PC-9 (cell line): Measurements from ENCODE around the gene LRRC56.

Experiments
- CTCF ChIP-seq: fragments of 200-600 bp; sonication (generic); conservative IDR thresholded peaks from 2 replicates; pipeline ENCODE4 v1.6.1; 2017; ENCODE audit warnings: mixed run types, antibody characterized with exemption, mild to moderate bottlenecking, moderate library complexity
- EZH2 ChIP-seq: fragments of 200-600 bp; sonication (generic); IDR thresholded peaks from 2 replicates; pipeline ENCODE4 v1.8.0; 2017; ENCODE audit warnings: antibody characterized with exemption, low read depth

GRCh38 chr11:532527-532985 lies 4.8 kb upstream of the LRRC56 start:
- no peak for TF ChIP-seq CTCF
- TF ChIP-seq EZH2, result no peak
